ENCODE results near the gene CYP4F11.
"Not testable (repeated sequence)": the region's sequence is repeated elsewhere in the genome, so short reads cannot be mapped to it uniquely, and the experiment has no call there.

DNA sequence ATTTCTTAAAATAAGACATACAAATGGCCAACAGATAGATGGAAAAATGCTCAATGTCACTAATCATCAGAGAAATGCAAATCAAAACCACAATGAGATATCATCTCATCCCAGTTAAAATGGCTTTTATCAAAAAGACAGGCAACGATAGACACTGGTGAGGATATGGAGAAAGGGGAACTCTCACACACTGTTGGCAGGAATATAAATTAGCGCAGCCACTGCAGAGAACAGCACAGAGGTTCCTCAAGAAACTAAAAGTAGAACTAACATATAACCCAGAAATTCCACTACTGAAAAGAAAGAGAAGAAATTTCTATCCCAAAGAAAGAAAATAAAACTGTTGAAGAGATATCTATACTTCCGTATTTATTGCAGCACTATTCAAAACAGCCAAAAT is 51.0 kb downstream of the CYP4F11 start:
- TF ChIP-seq, protein P1, sequence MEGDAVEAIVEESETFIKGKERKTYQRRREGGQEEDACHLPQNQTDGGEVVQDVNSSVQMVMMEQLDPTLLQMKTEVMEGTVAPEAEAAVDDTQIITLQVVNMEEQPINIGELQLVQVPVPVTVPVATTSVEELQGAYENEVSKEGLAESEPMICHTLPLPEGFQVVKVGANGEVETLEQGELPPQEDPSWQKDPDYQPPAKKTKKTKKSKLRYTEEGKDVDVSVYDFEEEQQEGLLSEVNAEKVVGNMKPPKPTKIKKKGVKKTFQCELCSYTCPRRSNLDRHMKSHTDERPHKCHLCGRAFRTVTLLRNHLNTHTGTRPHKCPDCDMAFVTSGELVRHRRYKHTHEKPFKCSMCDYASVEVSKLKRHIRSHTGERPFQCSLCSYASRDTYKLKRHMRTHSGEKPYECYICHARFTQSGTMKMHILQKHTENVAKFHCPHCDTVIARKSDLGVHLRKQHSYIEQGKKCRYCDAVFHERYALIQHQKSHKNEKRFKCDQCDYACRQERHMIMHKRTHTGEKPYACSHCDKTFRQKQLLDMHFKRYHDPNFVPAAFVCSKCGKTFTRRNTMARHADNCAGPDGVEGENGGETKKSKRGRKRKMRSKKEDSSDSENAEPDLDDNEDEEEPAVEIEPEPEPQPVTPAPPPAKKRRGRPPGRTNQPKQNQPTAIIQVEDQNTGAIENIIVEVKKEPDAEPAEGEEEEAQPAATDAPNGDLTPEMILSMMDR (IDR thresholded peaks at IDR 0.05), result not testable (repeated sequence)
- not testable (repeated sequence) for TF ChIP-seq POLR2AphosphoS5, POLR2A (IDR thresholded peaks at IDR 0.05)

Measured in prostate gland (tissue), 2 donors.